GM12865 (cell line): ENCODE measurements around the gene MPDZ.

Experiments used
- DNase-seq: peaks from one replicate; pipeline ENCODE4 v3.0.0; 2010; ENCODE audit warnings: low read depth
- H3K4me3 ChIP-seq: 2 replicates; pipeline ENCODE4 v1.5.1; 2011; ENCODE audit warnings: mild to moderate bottlenecking, low read depth, low read length, control low read depth
- TF ChIP-seq, protein P1 (sequence below): IDR thresholded peaks from 2 replicates; pipeline ENCODE4 v1.5.1; 2011; ENCODE audit warnings: low read length, control low read depth, low read depth, inconsistent platforms; ENCODE audit not compliant: insufficient read depth; ENCODE audit errors: missing control alignments

Gene MPDZ

DNA sequence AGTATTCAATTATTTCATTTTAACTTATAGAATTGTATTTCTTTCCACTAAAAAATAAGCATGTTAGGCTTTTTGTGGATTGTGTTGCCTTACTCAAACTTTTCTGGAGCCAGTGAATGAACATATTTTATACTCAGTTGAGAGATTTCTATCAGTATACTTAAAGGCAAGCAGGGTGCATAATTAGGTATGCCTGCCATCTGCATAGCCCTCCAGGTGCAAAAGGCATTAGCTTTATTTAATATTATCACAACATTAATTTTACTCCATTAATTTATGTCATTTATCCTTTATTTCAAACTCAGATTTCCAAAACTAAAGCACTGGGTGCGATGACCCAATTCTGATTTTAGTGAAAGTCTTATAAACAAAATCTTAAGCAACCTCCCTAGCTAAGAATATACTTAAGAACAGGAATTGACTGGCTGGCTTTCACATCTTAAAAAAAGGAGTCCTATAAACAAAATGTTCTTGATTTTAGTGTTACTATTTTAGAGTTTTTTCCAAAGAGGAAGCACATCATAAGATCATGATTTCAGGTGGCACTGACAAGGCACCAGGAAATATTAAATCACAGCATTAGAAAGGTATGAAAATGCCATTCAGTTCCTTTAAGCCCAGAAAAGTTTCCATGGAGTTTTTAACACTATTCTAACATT, 178.4 kb downstream of the MPDZ start:
- no peak for DNase-seq
- TF ChIP-seq, protein P1, sequence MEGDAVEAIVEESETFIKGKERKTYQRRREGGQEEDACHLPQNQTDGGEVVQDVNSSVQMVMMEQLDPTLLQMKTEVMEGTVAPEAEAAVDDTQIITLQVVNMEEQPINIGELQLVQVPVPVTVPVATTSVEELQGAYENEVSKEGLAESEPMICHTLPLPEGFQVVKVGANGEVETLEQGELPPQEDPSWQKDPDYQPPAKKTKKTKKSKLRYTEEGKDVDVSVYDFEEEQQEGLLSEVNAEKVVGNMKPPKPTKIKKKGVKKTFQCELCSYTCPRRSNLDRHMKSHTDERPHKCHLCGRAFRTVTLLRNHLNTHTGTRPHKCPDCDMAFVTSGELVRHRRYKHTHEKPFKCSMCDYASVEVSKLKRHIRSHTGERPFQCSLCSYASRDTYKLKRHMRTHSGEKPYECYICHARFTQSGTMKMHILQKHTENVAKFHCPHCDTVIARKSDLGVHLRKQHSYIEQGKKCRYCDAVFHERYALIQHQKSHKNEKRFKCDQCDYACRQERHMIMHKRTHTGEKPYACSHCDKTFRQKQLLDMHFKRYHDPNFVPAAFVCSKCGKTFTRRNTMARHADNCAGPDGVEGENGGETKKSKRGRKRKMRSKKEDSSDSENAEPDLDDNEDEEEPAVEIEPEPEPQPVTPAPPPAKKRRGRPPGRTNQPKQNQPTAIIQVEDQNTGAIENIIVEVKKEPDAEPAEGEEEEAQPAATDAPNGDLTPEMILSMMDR: no peak
- H3K4me3 ChIP-seq: no peak overlapping the region

DNA sequence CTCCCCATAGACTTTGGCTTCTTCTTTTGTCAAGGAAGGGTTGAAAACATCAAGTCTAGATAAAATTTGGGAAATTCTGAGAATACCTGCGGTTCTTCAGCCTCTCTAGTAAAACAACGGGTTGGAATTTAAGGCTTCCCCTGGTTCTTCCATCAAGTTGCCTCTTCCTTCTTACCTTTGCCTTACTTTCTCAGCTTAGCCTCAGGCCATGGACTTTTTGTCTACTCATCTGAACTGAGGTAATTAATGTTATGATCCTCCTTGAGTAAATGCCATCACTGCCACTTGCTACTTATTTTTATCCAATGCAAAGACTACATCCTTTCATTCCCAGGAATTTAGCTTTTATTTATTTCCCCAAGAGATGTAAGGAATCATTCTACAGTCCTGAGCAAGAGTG, 184.4 kb downstream of the MPDZ start:
- no peak for DNase-seq
- TF ChIP-seq, protein P1: no peak
- no peak overlapping the region for H3K4me3 ChIP-seq

DNA sequence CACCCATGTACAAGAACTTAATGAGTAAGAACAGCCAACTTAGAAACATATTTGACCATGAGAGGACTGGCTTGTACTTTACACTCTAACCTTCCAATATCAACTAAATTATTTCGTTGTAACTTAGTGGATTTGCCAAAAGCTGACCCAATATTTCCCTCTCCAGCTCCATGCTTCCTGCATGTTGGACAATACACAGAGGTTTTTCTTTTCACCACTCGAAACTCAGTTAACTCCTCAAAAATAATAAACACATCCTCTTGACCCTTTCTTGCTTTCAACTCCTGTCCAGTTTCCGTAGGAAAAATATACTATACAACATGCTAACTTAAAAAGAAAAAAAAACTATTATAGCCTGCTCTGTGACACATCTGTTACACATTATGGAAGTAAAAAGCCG, 188.9 kb downstream of the MPDZ start:
- TF ChIP-seq, protein P1: no peak
- no peak overlapping the region for H3K4me3 ChIP-seq
- DNase-seq: no peak

DNA sequence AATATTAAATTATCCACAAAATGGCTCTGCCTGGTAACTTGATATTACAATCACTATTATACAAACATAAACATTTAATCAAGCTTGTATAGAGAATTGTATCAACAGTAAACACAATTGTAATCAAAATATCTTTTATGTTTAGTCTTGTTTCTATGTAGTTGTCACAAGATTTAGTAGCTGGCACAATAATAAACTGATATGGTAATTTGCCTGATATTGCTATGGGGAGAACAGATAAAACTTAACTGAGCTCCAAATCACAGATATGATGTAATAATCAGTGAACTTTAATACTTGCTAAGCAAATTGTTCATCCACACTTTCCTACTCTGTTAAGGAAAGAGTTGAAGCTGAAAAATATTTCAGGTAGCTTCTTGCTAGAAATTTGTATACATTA, 189.8 kb downstream of the MPDZ start:
- TF ChIP-seq, protein P1: no peak
- DNase-seq: no peak
- H3K4me3 ChIP-seq: no peak overlapping the region

DNA sequence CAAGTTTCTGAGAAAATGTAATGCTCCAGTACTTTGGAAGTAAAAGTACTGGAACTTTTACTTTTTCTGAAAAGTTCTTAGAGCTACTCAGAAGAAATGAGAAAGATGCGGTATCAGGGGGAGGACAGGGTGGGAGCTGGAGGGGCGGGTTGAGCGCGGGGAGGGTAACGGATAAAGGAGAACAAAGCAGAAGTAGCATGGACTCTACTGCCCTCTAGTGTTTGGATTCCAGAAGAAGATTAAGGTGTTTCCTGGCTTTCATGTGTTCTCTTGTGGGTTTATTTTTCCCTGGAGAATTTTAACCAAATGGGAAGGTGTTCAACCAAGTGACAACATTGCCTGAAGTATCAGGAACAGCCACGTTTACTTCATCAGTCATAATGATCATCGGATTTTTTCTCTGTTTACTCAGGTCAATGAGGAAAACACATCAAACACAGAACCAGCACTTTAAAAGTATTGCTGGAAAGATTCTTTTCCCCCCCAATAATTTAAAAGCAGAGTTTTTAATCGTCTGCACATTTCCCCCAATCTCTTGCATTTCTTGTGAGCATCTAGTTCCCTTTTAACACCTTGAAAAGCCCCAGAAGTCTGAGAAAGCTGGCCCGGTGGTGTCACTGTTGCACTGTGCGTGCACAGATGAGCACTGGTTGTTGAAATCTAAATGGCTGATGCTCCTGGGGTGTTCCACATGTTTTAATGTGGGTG, 190.6 kb downstream of the MPDZ start:
- H3K4me3 ChIP-seq: no peak overlapping the region
- peak; percentile 45 for DNase-seq
- TF ChIP-seq, protein P1: peak; percentile 65

DNA sequence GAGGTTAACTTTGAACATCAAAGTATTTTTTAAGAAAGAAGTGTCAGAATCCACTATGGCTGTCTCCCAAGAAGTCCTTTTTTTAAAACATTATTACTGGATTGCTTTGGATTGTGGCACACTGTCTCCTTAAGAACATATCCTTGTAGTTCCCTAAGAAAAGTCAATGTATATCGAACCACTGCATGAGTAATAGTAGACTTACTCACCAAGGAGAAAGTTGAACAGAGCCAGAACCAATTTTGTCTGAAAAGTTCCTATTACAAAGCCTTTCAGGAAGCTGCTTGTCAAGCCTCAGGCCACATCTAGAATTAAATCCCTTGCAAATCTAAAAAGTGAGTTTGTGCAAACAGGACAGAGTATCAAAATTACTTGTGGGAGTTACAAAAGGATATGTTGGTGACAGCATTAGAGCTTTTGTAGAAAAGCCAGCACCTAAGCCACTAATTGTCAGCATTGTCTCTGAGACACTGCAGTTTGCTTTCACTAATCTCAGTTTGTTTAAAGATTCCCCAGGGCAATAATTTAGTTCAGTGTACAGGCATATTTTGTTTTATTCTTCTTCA, 195.4 kb downstream of the MPDZ start:
- TF ChIP-seq, protein P1: no peak
- DNase-seq: no peak

DNA sequence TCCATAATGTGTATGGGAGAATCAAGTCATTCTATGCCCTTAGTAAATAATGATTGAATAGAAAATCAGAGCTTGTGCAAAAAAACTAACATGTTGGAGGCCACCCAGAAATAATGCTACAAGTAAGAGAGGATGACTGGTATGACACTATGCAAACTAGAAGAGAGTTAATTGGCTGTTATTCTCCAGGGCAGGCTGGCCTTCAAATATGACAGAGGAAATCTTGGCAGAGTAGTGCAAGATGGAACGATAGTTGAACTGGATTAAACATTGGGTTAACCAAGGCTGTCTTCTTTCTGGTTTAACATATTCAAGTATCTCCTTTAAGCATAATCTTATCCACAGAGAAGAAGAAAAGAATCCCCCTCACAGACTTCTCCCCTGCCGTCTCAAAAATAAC, 196.1 kb downstream of the MPDZ start:
- TF ChIP-seq, protein P1: no peak
- no peak for DNase-seq
- no peak overlapping the region for H3K4me3 ChIP-seq

More for the DNA sequence above, 195.4 kb downstream of the MPDZ start:
- no peak overlapping the region for H3K4me3 ChIP-seq
